Panc1 (cell line): ENCODE measurements around the gene SPIRE1.

ENCODE experiments used
- POLR2AphosphoS5 ChIP-seq: IDR thresholded peaks from 2 replicates; pipeline ENCODE4 v1.6.1; 2012; ENCODE audit warnings: mild to moderate bottlenecking, low read depth, low read length, moderate library complexity
- SIN3A ChIP-seq: IDR thresholded peaks from 2 replicates; pipeline ENCODE4 v1.6.1; 2012; ENCODE audit warnings: low read depth, mild to moderate bottlenecking, low read length, moderate library complexity, borderline replicate concordance; ENCODE audit not compliant: insufficient read depth
- TCF7L2 ChIP-seq: IDR thresholded peaks from 2 replicates; pipeline ENCODE4 v1.6.1; 2011; ENCODE audit warnings: mild to moderate bottlenecking, low read depth, low read length, inconsistent platforms
- TF ChIP-seq, protein P1 (sequence below): fragments of 450-650 bp; IDR thresholded peaks from 2 replicates; pipeline ENCODE4 v1.5.1; 2017; ENCODE audit warnings: mild to moderate bottlenecking
- TF ChIP-seq, protein P2 (sequence below), 2 experiments: IDR thresholded peaks; 2 replicates each; pipeline ENCODE4 v1.6.1; 2011 to 2012; ENCODE audit warnings: low read depth in 2 of 2, control low read depth in 1 of 2, low read length in 1 of 2, mild to moderate bottlenecking in 1 of 2, moderate library complexity in 1 of 2; ENCODE audit not compliant: insufficient read depth in 1 of 2

DNA sequence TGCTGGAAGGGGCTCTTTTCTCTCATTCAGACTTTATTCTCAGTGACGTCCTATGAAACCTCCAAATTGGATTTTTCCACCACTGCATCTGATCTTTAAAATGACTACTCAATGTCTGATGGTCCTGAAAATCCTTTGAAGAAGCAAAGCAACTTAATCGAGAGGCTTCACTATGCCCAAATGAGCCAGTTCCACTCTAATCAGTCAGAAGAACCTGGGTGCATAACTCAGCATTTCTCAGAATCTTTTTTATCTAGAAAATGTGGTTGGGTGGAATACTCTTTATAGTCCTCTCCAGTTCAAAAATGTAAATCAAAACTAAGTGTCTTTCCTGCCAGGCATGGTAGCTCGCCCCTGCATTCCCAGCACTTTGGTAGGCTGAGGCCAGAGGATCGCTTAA is 189.5 kb downstream of the SPIRE1 start:
- TF ChIP-seq, protein P1, sequence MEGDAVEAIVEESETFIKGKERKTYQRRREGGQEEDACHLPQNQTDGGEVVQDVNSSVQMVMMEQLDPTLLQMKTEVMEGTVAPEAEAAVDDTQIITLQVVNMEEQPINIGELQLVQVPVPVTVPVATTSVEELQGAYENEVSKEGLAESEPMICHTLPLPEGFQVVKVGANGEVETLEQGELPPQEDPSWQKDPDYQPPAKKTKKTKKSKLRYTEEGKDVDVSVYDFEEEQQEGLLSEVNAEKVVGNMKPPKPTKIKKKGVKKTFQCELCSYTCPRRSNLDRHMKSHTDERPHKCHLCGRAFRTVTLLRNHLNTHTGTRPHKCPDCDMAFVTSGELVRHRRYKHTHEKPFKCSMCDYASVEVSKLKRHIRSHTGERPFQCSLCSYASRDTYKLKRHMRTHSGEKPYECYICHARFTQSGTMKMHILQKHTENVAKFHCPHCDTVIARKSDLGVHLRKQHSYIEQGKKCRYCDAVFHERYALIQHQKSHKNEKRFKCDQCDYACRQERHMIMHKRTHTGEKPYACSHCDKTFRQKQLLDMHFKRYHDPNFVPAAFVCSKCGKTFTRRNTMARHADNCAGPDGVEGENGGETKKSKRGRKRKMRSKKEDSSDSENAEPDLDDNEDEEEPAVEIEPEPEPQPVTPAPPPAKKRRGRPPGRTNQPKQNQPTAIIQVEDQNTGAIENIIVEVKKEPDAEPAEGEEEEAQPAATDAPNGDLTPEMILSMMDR = no peak
- TF ChIP-seq, protein P2, sequence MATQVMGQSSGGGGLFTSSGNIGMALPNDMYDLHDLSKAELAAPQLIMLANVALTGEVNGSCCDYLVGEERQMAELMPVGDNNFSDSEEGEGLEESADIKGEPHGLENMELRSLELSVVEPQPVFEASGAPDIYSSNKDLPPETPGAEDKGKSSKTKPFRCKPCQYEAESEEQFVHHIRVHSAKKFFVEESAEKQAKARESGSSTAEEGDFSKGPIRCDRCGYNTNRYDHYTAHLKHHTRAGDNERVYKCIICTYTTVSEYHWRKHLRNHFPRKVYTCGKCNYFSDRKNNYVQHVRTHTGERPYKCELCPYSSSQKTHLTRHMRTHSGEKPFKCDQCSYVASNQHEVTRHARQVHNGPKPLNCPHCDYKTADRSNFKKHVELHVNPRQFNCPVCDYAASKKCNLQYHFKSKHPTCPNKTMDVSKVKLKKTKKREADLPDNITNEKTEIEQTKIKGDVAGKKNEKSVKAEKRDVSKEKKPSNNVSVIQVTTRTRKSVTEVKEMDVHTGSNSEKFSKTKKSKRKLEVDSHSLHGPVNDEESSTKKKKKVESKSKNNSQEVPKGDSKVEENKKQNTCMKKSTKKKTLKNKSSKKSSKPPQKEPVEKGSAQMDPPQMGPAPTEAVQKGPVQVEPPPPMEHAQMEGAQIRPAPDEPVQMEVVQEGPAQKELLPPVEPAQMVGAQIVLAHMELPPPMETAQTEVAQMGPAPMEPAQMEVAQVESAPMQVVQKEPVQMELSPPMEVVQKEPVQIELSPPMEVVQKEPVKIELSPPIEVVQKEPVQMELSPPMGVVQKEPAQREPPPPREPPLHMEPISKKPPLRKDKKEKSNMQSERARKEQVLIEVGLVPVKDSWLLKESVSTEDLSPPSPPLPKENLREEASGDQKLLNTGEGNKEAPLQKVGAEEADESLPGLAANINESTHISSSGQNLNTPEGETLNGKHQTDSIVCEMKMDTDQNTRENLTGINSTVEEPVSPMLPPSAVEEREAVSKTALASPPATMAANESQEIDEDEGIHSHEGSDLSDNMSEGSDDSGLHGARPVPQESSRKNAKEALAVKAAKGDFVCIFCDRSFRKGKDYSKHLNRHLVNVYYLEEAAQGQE (IDR thresholded peaks at IDR 0.05; ENCODE audit: insufficient read depth in 1 of 2, low read depth in 2 of 2, low read length in 1 of 2) = no peak
- TF ChIP-seq POLR2AphosphoS5 (no peak), SIN3A (no peak), TCF7L2 (no peak)
